A549 (cell line): ENCODE measurements around the gene IGFN1.

Experiments used
- CEBPB ChIP-seq, 2 experiments: fragments of >200 bp in 1 of 2; sonication (Bioruptor Twin) in 1 of 2; formaldehyde crosslinking in 1 of 2; IDR thresholded peaks; 2 replicates each; pipeline ENCODE4 v1.6.1; 2012 to 2016
- ESRRA ChIP-seq: fragments of 150-350 bp; IDR thresholded peaks from 2 replicates; pipeline ENCODE4 v1.6.1; 2014; ENCODE audit warnings: mild to moderate bottlenecking, low read length, borderline replicate concordance
- JUN ChIP-seq, 2 experiments: fragments of >200 bp; sonication (Bioruptor Twin); formaldehyde crosslinking; IDR thresholded peaks; 2 replicates in 1 of 2; 3 replicates in 1 of 2; pipeline ENCODE4 v1.6.1; 2016 to 2017
- RAD21 ChIP-seq, 2 experiments: fragments of >200 bp in 1 of 2; sonication (Bioruptor Twin) in 1 of 2; formaldehyde crosslinking in 1 of 2; IDR thresholded peaks in 1 of 2; conservative IDR thresholded peaks in 1 of 2; 2 replicates in 1 of 2; 3 replicates in 1 of 2; pipeline ENCODE4 v1.6.1; 2012 to 2018; ENCODE audit warnings: inconsistent platforms in 1 of 2
- RFX5 ChIP-seq: fragments of 450-650 bp; IDR thresholded peaks from 2 replicates; pipeline ENCODE4 v1.7.1; 2014; ENCODE audit warnings: antibody characterized with exemption, mild to moderate bottlenecking, moderate library complexity
- ZFP36 ChIP-seq: fragments of 450-650 bp; IDR thresholded peaks from 2 replicates; pipeline ENCODE4 v1.6.1; 2014; ENCODE audit warnings: borderline replicate concordance; ENCODE audit not compliant: partially characterized antibody
- TF ChIP-seq, protein P1 (sequence below): fragments of >200 bp; sonication (Bioruptor Twin); formaldehyde crosslinking; IDR thresholded peaks from 3 replicates; pipeline ENCODE4 v1.5.1; 2016
- TF ChIP-seq, protein P2 (sequence below): fragments of 250-450 bp; sonication (Bioruptor Pico); IDR thresholded peaks from 2 replicates; pipeline ENCODE4 v1.5.0; 2021; ENCODE audit warnings: mild to moderate bottlenecking, moderate library complexity, borderline replicate concordance

DNA sequence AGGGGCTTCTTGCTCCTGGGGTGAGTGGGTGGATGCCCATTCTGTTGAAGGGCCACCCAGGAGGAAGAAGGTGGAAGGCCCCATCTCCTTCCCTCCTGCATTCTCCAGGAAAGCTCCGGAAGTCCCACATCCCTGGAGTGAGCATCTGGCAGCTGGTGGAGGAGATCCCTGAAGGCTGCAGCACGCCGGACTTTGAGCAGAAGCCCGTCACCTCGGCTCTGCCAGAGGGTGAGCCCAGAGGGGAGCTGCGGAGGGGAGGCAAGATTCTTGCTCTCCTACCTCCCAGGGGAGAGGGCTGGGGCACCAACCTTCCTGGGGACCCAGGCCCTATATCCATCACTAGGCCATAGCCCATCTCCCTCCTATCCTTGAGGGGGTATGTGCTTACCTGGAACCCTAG, 3.4 kb downstream of the IGFN1 start:
- TF ChIP-seq JUN (IDR thresholded peaks at IDR 0.05), result no peak
- TF ChIP-seq, protein P1, sequence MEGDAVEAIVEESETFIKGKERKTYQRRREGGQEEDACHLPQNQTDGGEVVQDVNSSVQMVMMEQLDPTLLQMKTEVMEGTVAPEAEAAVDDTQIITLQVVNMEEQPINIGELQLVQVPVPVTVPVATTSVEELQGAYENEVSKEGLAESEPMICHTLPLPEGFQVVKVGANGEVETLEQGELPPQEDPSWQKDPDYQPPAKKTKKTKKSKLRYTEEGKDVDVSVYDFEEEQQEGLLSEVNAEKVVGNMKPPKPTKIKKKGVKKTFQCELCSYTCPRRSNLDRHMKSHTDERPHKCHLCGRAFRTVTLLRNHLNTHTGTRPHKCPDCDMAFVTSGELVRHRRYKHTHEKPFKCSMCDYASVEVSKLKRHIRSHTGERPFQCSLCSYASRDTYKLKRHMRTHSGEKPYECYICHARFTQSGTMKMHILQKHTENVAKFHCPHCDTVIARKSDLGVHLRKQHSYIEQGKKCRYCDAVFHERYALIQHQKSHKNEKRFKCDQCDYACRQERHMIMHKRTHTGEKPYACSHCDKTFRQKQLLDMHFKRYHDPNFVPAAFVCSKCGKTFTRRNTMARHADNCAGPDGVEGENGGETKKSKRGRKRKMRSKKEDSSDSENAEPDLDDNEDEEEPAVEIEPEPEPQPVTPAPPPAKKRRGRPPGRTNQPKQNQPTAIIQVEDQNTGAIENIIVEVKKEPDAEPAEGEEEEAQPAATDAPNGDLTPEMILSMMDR, result no peak
- TF ChIP-seq, protein P2, sequence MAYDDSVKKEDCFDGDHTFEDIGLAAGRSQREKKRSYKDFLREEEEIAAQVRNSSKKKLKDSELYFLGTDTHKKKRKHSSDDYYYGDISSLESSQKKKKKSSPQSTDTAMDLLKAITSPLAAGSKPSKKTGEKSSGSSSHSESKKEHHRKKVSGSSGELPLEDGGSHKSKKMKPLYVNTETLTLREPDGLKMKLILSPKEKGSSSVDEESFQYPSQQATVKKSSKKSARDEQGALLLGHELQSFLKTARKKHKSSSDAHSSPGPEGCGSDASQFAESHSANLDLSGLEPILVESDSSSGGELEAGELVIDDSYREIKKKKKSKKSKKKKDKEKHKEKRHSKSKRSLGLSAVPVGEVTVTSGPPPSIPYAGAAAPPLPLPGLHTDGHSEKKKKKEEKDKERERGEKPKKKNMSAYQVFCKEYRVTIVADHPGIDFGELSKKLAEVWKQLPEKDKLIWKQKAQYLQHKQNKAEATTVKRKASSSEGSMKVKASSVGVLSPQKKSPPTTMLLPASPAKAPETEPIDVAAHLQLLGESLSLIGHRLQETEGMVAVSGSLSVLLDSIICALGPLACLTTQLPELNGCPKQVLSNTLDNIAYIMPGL (CRISPR knock-in tag), result no peak
- TF ChIP-seq RAD21 (conservative IDR thresholded peaks at IDR 0.05 in 1 of 2, IDR thresholded peaks at IDR 0.05 in 1 of 2), result no peak
- TF ChIP-seq ESRRA, result no peak
- TF ChIP-seq ZFP36, result no peak
- TF ChIP-seq CEBPB (IDR thresholded peaks at IDR 0.05), result no peak
- no peak for TF ChIP-seq RFX5
